ENCODE measurements around the gene RASL12. TPM values are rescaled to one million over a fixed set of nuclear protein-coding genes. Genes with fewer than 3 reads are reported as not detected.

RASL12 gene
- total and polyA plus RNA-seq, 2 of the 4 experiments (the other 2 are of a cell fraction), result 0.18 to 0.22 TPM

DNA sequence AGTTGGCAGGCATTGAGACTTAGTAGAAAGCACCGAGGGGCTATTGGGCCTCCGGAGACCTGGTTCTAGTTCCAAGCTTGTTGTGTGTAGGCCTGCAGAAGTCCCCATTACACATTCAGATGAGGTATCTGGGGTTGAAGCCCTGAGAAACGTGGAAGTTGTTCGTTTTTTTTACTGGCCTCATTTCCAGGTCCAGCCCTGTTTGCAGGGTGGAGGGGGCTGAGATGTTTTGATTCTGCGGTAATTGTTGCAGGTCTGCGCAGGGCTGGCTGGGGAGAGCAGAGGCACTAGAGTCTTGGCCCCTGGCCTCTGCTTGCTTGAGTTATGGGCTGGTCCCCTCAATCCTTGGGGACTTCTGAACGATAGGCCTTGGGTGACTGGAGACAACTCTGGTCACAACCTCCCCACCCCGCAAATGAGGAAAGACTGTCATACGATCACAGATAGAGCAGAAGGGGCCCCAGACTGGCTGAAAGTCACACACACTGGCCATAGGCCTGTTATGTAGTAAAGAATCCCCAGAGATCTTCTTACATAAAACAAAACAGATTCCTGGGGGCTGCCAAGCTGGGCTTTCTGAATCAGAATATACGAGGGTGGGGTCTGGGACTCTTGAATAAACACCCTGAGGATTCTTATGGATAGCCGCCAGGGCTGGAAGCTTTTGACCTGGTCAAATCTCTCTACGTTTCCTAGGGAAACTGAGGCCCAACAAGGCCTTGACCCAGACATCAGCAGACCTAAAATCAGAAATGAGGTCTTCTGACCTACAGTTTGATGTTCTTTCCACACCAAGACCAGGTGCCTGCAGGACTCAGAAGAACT is 24.4 kb upstream of the RASL12 start (continued):
- TF ChIP-seq, protein P1, sequence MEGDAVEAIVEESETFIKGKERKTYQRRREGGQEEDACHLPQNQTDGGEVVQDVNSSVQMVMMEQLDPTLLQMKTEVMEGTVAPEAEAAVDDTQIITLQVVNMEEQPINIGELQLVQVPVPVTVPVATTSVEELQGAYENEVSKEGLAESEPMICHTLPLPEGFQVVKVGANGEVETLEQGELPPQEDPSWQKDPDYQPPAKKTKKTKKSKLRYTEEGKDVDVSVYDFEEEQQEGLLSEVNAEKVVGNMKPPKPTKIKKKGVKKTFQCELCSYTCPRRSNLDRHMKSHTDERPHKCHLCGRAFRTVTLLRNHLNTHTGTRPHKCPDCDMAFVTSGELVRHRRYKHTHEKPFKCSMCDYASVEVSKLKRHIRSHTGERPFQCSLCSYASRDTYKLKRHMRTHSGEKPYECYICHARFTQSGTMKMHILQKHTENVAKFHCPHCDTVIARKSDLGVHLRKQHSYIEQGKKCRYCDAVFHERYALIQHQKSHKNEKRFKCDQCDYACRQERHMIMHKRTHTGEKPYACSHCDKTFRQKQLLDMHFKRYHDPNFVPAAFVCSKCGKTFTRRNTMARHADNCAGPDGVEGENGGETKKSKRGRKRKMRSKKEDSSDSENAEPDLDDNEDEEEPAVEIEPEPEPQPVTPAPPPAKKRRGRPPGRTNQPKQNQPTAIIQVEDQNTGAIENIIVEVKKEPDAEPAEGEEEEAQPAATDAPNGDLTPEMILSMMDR (conservative IDR thresholded peaks at IDR 0.05; ENCODE audit: low read depth, low read length), result no peak
- TF ChIP-seq, protein P2, sequence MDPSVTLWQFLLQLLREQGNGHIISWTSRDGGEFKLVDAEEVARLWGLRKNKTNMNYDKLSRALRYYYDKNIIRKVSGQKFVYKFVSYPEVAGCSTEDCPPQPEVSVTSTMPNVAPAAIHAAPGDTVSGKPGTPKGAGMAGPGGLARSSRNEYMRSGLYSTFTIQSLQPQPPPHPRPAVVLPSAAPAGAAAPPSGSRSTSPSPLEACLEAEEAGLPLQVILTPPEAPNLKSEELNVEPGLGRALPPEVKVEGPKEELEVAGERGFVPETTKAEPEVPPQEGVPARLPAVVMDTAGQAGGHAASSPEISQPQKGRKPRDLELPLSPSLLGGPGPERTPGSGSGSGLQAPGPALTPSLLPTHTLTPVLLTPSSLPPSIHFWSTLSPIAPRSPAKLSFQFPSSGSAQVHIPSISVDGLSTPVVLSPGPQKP (IDR thresholded peaks at IDR 0.05; ENCODE audit: borderline replicate concordance, low read depth, low read length), result no peak
- no peak for TF ChIP-seq RFX5 (IDR thresholded peaks at IDR 0.05; ENCODE audit: low read depth, low read length)
- no peak for TF ChIP-seq MAFK (IDR thresholded peaks at IDR 0.05; ENCODE audit: low read depth, low read length)
- TF ChIP-seq BHLHE40 (IDR thresholded peaks at IDR 0.05; ENCODE audit: low read depth, low read length), result no peak

All from IMR-90 (cell line).